Chondrocyte (in vitro differentiated cells): ENCODE results near the gene DDI2. TPM values are rescaled to one million over a fixed set of nuclear protein-coding genes. Genes with fewer than 3 reads are reported as not detected.
A peak's percentile ranks its signal among the peaks of the same experiment; 100 is the strongest.
"Not testable (repeated sequence)": the region's sequence is repeated elsewhere in the genome, so short reads cannot be mapped to it uniquely, and the experiment has no call there.

ENCODE experiments used
- DNase-seq: peaks from one replicate; pipeline ENCODE4 v3.0.0; 2021; ENCODE audit warnings: mixed read lengths, low spot score
- H3K27ac Mint-ChIP-seq: one replicate; pipeline ENCODE4 v1.8.0; 2021; ENCODE audit warnings: mild to moderate bottlenecking, moderate library complexity, mixed read lengths; ENCODE audit not compliant: unreplicated experiment
- H3K27me3 Mint-ChIP-seq: 2 replicates; pipeline ENCODE4 v1.8.0; 2021; ENCODE audit warnings: low read depth, mixed read lengths
- H3K36me3 Mint-ChIP-seq: 2 replicates; pipeline ENCODE4 v1.8.0; 2021; ENCODE audit warnings: low read depth, mixed read lengths
- H3K4me1 Mint-ChIP-seq: 2 replicates; pipeline ENCODE4 v1.8.0; 2021; ENCODE audit warnings: low read depth, mild to moderate bottlenecking, mixed read lengths
- H3K4me3 Mint-ChIP-seq: one replicate; pipeline ENCODE4 v1.8.0; 2021; ENCODE audit warnings: mild to moderate bottlenecking, moderate library complexity, mixed read lengths; ENCODE audit not compliant: unreplicated experiment
- H3K9me3 Mint-ChIP-seq: 2 replicates; pipeline ENCODE4 v1.8.0; 2021; ENCODE audit warnings: low read depth, mixed read lengths
- CTCF ChIP-seq: fragments of 200-600 bp; sonication (generic); IDR thresholded peaks from 2 replicates; pipeline ENCODE4 v1.5.0; 2021; ENCODE audit warnings: antibody characterized with exemption, mild to moderate bottlenecking, moderate library complexity
- total RNA-seq: library from RNA; stranded (reverse); gene quantifications from 3 replicates; pipeline ENCODE4 v1.2.1, GENCODE V29; 2021

DDI2 gene
- total RNA-seq, 1 donor from 2014 or later = 20.0 TPM

GRCh38 chr1:15692121-15692682 lies 74.9 kb downstream of the DDI2 start:
- Mint-ChIP-seq H3K27me3 (no peaks in the 10 kb centered on the region), H3K36me3 (peaks cover 3% of the 10 kb centered on the region), H3K4me1 (peaks cover 31% of the 10 kb centered on the region), H3K9me3 (no peaks in the 10 kb centered on the region), H3K4me3 (no peak overlapping the region), H3K27ac (peak overlapping the region; percentile 75)
- TF ChIP-seq CTCF = no peak
- no peak for DNase-seq

DNA sequence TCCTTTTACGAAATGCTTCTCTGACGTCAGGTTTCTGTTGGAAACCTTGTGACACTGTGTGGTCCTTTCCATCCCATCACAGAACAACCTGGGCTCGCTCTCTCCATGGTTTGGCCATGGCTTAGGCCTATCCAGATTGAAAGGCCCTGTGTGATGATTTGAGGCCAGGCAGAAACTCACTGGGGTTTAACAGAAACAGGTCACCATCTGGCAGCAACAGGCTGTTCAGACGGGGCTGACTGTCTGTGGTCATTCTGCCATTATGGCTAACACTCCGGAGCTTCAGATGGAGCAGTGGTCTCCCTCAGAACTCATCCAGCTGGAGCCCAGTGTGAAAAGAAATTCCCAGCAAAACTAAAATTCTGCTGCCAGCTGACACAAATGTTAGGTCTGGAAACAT lies 76.1 kb downstream of the DDI2 start:
- TF ChIP-seq CTCF = no peak
- DNase-seq = no peak
- H3K27me3 Mint-ChIP-seq = no peaks in the 10 kb centered on the region
- H3K27ac Mint-ChIP-seq = no peak overlapping the region
- no peak overlapping the region for H3K4me3 Mint-ChIP-seq
- H3K9me3 Mint-ChIP-seq = no peaks in the 10 kb centered on the region
- peaks cover 4% of the 10 kb centered on the region for H3K36me3 Mint-ChIP-seq
- H3K4me1 Mint-ChIP-seq = peaks cover 27% of the 10 kb centered on the region

DNA sequence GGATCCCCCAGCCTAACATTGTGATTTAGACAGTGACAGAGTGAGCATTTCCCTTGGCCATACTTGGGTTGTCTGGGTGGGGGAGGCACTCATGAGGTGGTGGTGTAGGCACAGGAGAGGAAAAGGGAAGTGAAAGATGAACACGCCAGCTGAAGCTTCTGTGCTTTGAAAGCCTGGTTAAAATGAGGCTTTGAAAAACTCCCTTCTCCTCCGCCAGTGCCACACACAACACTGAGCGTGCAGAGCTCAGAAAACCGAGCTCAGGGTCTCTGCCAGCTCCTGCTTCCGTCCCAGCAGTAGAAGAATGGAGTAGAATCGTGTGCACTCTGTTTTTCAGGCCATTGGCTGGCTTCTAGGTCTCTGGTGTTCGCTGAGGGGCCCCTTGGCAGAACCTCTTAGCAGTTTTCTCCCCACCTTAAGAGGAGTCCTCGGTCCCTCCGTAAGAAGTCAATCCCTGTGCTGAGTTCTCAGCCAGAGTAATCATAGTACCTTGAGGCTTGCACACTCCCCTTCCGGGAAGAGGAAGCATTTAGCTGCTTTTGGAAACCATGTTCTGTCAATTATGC lies 79.8 kb downstream of the DDI2 start:
- peaks cover 22% of the 10 kb centered on the region for H3K4me1 Mint-ChIP-seq
- peaks cover 4% of the 10 kb centered on the region for H3K36me3 Mint-ChIP-seq
- H3K9me3 Mint-ChIP-seq = no peaks in the 10 kb centered on the region
- no peak overlapping the region for H3K4me3 Mint-ChIP-seq
- no peaks in the 10 kb centered on the region for H3K27me3 Mint-ChIP-seq
- no peak for TF ChIP-seq CTCF
- DNase-seq = no peak
- peak overlapping the region; percentile 76 for H3K27ac Mint-ChIP-seq

- Mint-ChIP-seq H3K4me1 (peaks cover 23% of the 10 kb centered on the region), H3K4me3 (no peak overlapping the region)
Measured at GRCh38 chr1:15698201-15698600, 80.9 kb downstream of the DDI2 start.

GRCh38 chr1:15699321-15699720 lies 82.1 kb downstream of the DDI2 start:
- not testable (repeated sequence) for H3K9me3 Mint-ChIP-seq, DNase-seq, H3K36me3 Mint-ChIP-seq, H3K27ac Mint-ChIP-seq, H3K4me3 Mint-ChIP-seq, H3K27me3 Mint-ChIP-seq
- peaks cover 34% of the 10 kb centered on the region for H3K4me1 Mint-ChIP-seq

More at GRCh38 chr1:15698201-15698600, 80.9 kb downstream of the DDI2 start:
- Mint-ChIP-seq H3K27me3 (no peaks in the 10 kb centered on the region), H3K9me3 (no peaks in the 10 kb centered on the region), H3K36me3 (peaks cover 4% of the 10 kb centered on the region), H3K27ac (no peak overlapping the region)
- no peak for DNase-seq
- no peak for TF ChIP-seq CTCF

DNA sequence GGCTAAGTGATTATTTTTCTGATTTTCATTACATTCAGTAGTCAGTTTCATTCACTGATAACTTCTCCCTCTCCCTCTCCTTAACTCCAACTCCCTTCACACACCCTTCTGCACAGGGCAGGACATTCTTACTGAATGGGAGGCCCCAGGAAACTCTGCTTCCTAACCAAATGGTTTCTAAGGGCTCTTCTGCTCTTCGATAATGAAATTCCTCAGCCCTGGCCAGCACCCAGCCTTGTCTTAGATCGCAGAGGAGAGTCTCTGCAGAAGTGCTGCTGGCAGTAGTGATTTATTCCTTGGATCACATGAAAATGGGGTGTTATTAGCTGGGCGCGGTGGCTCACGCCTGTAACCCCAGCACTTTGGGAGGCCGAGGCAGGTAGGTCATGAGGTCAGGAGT lies 83.2 kb downstream of the DDI2 start:
- peaks cover 5% of the 10 kb centered on the region for H3K36me3 Mint-ChIP-seq
- H3K27ac Mint-ChIP-seq = peak overlapping the region; percentile 73
- peaks cover 46% of the 10 kb centered on the region for H3K4me1 Mint-ChIP-seq
- H3K9me3 Mint-ChIP-seq = no peaks in the 10 kb centered on the region
- no peak for TF ChIP-seq CTCF
- no peaks in the 10 kb centered on the region for H3K27me3 Mint-ChIP-seq
- H3K4me3 Mint-ChIP-seq = no peak overlapping the region
- no peak for DNase-seq
